HepG2 (cell line): ENCODE measurements around the gene FAH. TPM values are rescaled to one million over a fixed set of nuclear protein-coding genes. Genes with fewer than 3 reads are reported as not detected.

Experiments
- AGO2 ChIP-seq: fragments of 200-400 bp; formaldehyde crosslinking; optimal IDR thresholded peaks from 2 replicates; pipeline ENCODE3; 2017; ENCODE audit warnings: mild to moderate bottlenecking, low read depth, low read length, moderate library complexity
- HNF4A ChIP-seq: sonication (generic); formaldehyde crosslinking; IDR thresholded peaks from 2 replicates; pipeline ENCODE4 v1.4.0; 2020; ENCODE audit warnings: missing genetic modification reagents
- HOXA3 ChIP-seq: sonication (generic); formaldehyde crosslinking; IDR thresholded peaks from 2 replicates; pipeline ENCODE4 v1.5.0; 2020; ENCODE audit warnings: missing genetic modification reagents
- HOXA7 ChIP-seq: sonication (generic); formaldehyde crosslinking; IDR thresholded peaks from 2 replicates; pipeline ENCODE4 v1.8.1; 2022; ENCODE audit warnings: mild to moderate bottlenecking, missing genetic modification reagents, moderate library complexity
- IRF2 ChIP-seq: IDR thresholded peaks from 2 replicates; pipeline ENCODE4 v1.6.1; 2018; ENCODE audit warnings: missing genetic modification reagents, missing compliant biosample characterization
- KDM4B ChIP-seq: sonication (generic); formaldehyde crosslinking; IDR thresholded peaks from 2 replicates; pipeline ENCODE4 v1.4.0; 2020; ENCODE audit warnings: missing genetic modification reagents
- MATR3 ChIP-seq: sonication (generic); formaldehyde crosslinking; IDR thresholded peaks from 2 replicates; pipeline ENCODE4 v1.4.0; 2020; ENCODE audit warnings: missing genetic modification reagents
- NCOA2 ChIP-seq: sonication (generic); formaldehyde crosslinking; IDR thresholded peaks from 2 replicates; pipeline ENCODE4 v1.8.0; 2022; ENCODE audit warnings: inconsistent platforms
- NCOR1 ChIP-seq: fragments of 200-600 bp; sonication (generic); IDR thresholded peaks from 2 replicates; pipeline ENCODE4 v1.7.0; 2017; ENCODE audit warnings: antibody characterized with exemption, low read length, borderline replicate concordance
- RCOR2 ChIP-seq: IDR thresholded peaks from 2 replicates; pipeline ENCODE4 v1.6.1; 2016; ENCODE audit warnings: missing biosample characterization, missing genetic modification reagents
- RXRB ChIP-seq: IDR thresholded peaks from 2 replicates; pipeline ENCODE4 v1.6.1; 2016; ENCODE audit warnings: borderline replicate concordance, missing genetic modification reagents, missing compliant biosample characterization
- SALL1 ChIP-seq: sonication (generic); formaldehyde crosslinking; IDR thresholded peaks from 2 replicates; pipeline ENCODE4 v1.8.0; 2022; ENCODE audit warnings: mild to moderate bottlenecking, missing genetic modification reagents
- SOX5 ChIP-seq: IDR thresholded peaks from 2 replicates; pipeline ENCODE4 v1.6.1; 2016; ENCODE audit warnings: borderline replicate concordance
- SOX6 ChIP-seq, 2 experiments: fragments of 450-650 bp in 1 of 2; sonication (generic) in 1 of 2; formaldehyde crosslinking in 1 of 2; IDR thresholded peaks; 2 replicates each; pipeline versions ENCODE4 v1.4.0 to v1.6.1; 2017 to 2020; ENCODE audit warnings: antibody characterized with exemption in 1 of 2, mild to moderate bottlenecking in 1 of 2, missing genetic modification reagents in 1 of 2
- SRF ChIP-seq: IDR thresholded peaks from 2 replicates; pipeline ENCODE4 v1.6.1; 2011; ENCODE audit warnings: mild to moderate bottlenecking, low read depth, low read length, moderate library complexity
- SSRP1 ChIP-seq: IDR thresholded peaks from 2 replicates; pipeline ENCODE4 v1.6.1; 2016; ENCODE audit warnings: control low read depth
- THYN1 ChIP-seq: sonication (generic); formaldehyde crosslinking; IDR thresholded peaks from 2 replicates; pipeline ENCODE4 v1.8.1; 2023; ENCODE audit warnings: low read depth, mild to moderate bottlenecking, moderate library complexity, missing genetic modification reagents, borderline replicate concordance
- ZBTB7B ChIP-seq: sonication (generic); formaldehyde crosslinking; IDR thresholded peaks from 2 replicates; pipeline ENCODE4 v1.4.0; 2020; ENCODE audit warnings: missing genetic modification reagents
- ZFP62 ChIP-seq: sonication (generic); formaldehyde crosslinking; IDR thresholded peaks from 2 replicates; pipeline ENCODE4 v1.4.0; 2020; ENCODE audit warnings: missing genetic modification reagents
- ZFY ChIP-seq: sonication (generic); formaldehyde crosslinking; IDR thresholded peaks from 2 replicates; pipeline ENCODE4 v1.4.0; 2020; ENCODE audit warnings: missing genetic modification reagents
- ZMYM4 ChIP-seq: sonication (generic); formaldehyde crosslinking; IDR thresholded peaks from 2 replicates; pipeline ENCODE4 v1.8.1; 2023; ENCODE audit warnings: mild to moderate bottlenecking, missing genetic modification reagents
- ZNF33A ChIP-seq: sonication (generic); formaldehyde crosslinking; IDR thresholded peaks from 2 replicates; pipeline ENCODE4 v1.5.1; 2020; ENCODE audit warnings: missing genetic modification reagents, mild to moderate bottlenecking, moderate library complexity, borderline replicate concordance
- ZNF614 ChIP-seq: IDR thresholded peaks from 2 replicates; pipeline ENCODE4 v1.6.1; 2018; ENCODE audit warnings: missing biosample characterization, missing genetic modification reagents, inconsistent platforms, borderline replicate concordance
- ZNF709 ChIP-seq: sonication (generic); formaldehyde crosslinking; IDR thresholded peaks from 2 replicates; pipeline ENCODE4 v1.5.0; 2020; ENCODE audit warnings: mild to moderate bottlenecking, missing genetic modification reagents
- ZNF768 ChIP-seq: sonication (generic); formaldehyde crosslinking; IDR thresholded peaks from 2 replicates; pipeline ENCODE4 v1.4.0; 2020; ENCODE audit warnings: missing genetic modification reagents
- polyA plus RNA-seq, 8 experiments: library from polyadenylated mRNA; depleted of rRNA in 3 of 8; stranded (reverse) in 7 of 8; unstranded in 1 of 8; fragments of >200 nt; fragmentation: Illumina TruSeq in 4 of 8; extraction: Trizol in 4 of 8; gene quantifications; 2 replicates each; pipeline versions ENCODE4 v1.2.1 to v1.2.3, GENCODE V29; 2011 to 2016; ENCODE audit warnings: low read depth in 4 of 8, missing spikeins in 1 of 8, mixed read lengths in 1 of 8; ENCODE audit not compliant: insufficient read depth in 1 of 8
- total RNA-seq, 5 experiments: library from RNA; depleted of rRNA; stranded (reverse); fragments of >200 nt; fragmentation: Illumina TruSeq; extraction: Trizol; gene quantifications; 2 replicates each; pipeline ENCODE4 v1.2.3, GENCODE V29; 2016; ENCODE audit warnings: low read depth in 1 of 5
- TF ChIP-seq, protein P1 (sequence below): sonication (generic); formaldehyde crosslinking; IDR thresholded peaks from 2 replicates; pipeline ENCODE4 v1.5.1; 2020; ENCODE audit warnings: missing genetic modification reagents, mild to moderate bottlenecking, borderline replicate concordance
- TF ChIP-seq, protein P2 (sequence below), 2 experiments: sonication (generic) in 1 of 2; formaldehyde crosslinking in 1 of 2; IDR thresholded peaks; 2 replicates each; pipeline versions ENCODE4 v1.5.1 to v1.6.1; 2011 to 2020; ENCODE audit warnings: borderline replicate concordance in 1 of 2, low read depth in 1 of 2, low read length in 1 of 2, mild to moderate bottlenecking in 1 of 2, missing genetic modification reagents in 1 of 2, moderate library complexity in 1 of 2
- TF ChIP-seq, protein P3 (sequence below): IDR thresholded peaks from 2 replicates; pipeline ENCODE4 v1.6.1; 2016; ENCODE audit warnings: missing genetic modification reagents, missing compliant biosample characterization

Gene FAH
- total and polyA plus RNA-seq, 2 of the 13 experiments (the other 11 are each of a cell fraction or from before 2014, with no cell fraction given), result 36.6 to 75.0 TPM

DNA sequence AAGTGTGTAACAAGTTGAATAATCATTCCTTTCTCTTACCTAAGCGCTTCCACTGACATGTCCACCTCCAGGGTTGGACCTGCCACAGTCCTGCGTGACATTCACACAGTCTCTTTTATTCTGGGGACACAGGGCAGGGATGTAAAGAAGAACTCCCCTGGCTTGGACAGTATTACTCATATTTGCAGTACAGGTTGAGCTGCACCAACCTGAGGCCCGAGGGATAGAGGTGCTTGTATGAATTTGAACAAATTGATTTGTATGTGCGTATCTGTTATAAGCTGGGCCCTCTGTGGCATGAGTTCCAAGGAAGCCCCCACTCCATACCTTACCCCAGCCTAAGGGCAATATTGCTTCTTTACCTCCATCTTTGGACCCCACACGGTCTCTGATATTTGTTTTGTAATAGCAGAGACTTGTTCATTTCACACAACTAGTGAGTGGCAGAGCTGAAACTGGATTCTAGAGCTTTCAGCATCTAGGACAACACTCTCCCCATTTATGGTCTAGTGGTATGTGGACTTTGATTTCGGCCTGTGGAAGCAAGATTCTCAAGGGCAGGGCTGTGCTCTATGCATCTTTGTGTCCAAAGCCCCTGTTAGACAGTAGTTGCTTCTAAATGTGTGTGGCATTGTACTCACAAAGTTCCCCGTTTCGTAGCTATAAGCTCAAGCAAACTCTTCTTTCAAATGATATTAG, 39.2 kb downstream of the FAH start (continued):
- peak; percentile 64; the same call in 1 of the 2 replicates for TF ChIP-seq SALL1
- TF ChIP-seq, protein P1, sequence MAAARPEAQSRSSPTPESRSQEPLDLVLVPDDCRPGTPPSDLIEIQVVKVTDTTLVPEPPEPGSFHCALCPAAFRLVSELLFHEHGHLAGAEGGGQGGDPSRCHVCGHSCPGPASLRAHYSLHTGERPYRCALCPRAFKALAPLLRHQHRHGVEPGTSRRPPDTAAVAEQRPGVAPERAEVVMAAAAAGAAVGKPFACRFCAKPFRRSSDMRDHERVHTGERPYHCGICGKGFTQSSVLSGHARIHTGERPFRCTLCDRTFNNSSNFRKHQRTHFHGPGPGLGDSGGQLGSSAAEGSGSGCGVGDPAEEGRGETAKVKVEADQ (CRISPR knock-in tag), result no peak
- no peak for TF ChIP-seq ZNF768
- TF ChIP-seq RXRB (CRISPR knock-in tag), result 0 out of 2 replicates have a peak, but pooled peaks have one; percentile 22
- TF ChIP-seq NCOR1, result peak; percentile 53; the same call in 1 of the 2 replicates
- peak; percentile 32; the same call in 1 of the 2 replicates for TF ChIP-seq ZBTB7B (CRISPR knock-in tag)
- 0 out of 2 replicates have a peak, but pooled peaks have one; percentile 23 for TF ChIP-seq ZNF614 (CRISPR knock-in tag)
- TF ChIP-seq, protein P2, sequence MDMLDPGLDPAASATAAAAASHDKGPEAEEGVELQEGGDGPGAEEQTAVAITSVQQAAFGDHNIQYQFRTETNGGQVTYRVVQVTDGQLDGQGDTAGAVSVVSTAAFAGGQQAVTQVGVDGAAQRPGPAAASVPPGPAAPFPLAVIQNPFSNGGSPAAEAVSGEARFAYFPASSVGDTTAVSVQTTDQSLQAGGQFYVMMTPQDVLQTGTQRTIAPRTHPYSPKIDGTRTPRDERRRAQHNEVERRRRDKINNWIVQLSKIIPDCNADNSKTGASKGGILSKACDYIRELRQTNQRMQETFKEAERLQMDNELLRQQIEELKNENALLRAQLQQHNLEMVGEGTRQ (IDR thresholded peaks at IDR 0.05; ENCODE audit: low read depth, low read length), result no peak
- TF ChIP-seq, protein P2 (CRISPR knock-in tag; IDR thresholded peaks at IDR 0.05; ENCODE audit: borderline replicate concordance), result peak; percentile 31; the same call in 1 of the 2 replicates
- peak; percentile 47; the same call in 1 of the 2 replicates for TF ChIP-seq SOX5 (CRISPR knock-in tag)
- TF ChIP-seq HNF4A, result peak; percentile 89
- TF ChIP-seq SSRP1, result no peak
- TF ChIP-seq HOXA7, result no peak
- TF ChIP-seq AGO2, result no peak
- TF ChIP-seq IRF2 (CRISPR knock-in tag), result 0 out of 2 replicates have a peak, but pooled peaks have one; percentile 22
- TF ChIP-seq RCOR2 (CRISPR knock-in tag), result peak; percentile 53; the same call in 1 of the 2 replicates
- TF ChIP-seq MATR3 (CRISPR knock-in tag), result no peak
- no peak for TF ChIP-seq SOX6 (IDR thresholded peaks at IDR 0.05)
- peak; percentile 37; the same call in 1 of the 2 replicates for TF ChIP-seq SOX6 (CRISPR knock-in tag; IDR thresholded peaks at IDR 0.05)
- TF ChIP-seq SRF, result peak; percentile 93
- TF ChIP-seq, protein P3, sequence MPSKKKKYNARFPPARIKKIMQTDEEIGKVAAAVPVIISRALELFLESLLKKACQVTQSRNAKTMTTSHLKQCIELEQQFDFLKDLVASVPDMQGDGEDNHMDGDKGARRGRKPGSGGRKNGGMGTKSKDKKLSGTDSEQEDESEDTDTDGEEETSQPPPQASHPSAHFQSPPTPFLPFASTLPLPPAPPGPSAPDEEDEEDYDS, result peak; percentile 33; the same call in 1 of the 2 replicates
- TF ChIP-seq ZFY, result 0 out of 2 replicates have a peak, but pooled peaks have one; percentile 41
- TF ChIP-seq HOXA3 (CRISPR knock-in tag), result peak; percentile 23; the same call in 1 of the 2 replicates
- TF ChIP-seq ZNF33A (CRISPR knock-in tag), result no peak
- TF ChIP-seq NCOA2 (CRISPR knock-in tag), result peak; percentile 33; the same call in 1 of the 2 replicates
- peak; percentile 59; the same call in 1 of the 2 replicates for TF ChIP-seq ZMYM4 (CRISPR knock-in tag)
- no peak for TF ChIP-seq ZFP62
- no peak for TF ChIP-seq ZNF709 (CRISPR knock-in tag)
- TF ChIP-seq THYN1 (CRISPR knock-in tag), result no peak
- 0 out of 2 replicates have a peak, but pooled peaks have one; percentile 48 for TF ChIP-seq KDM4B (CRISPR knock-in tag)
